ENCODE measurements around the gene DMTF1.

- no peak for TF ChIP-seq CTCF (IDR thresholded peaks at IDR 0.05 in 2 of 3, conservative IDR thresholded peaks at IDR 0.05 in 1 of 3; ENCODE audit: control insufficient read depth in 2 of 3, extremely low read depth in 1 of 3, insufficient read depth in 1 of 3, low read depth in 3 of 3, low read length in 3 of 3)
- no peak for TF ChIP-seq EP300 (IDR thresholded peaks at IDR 0.05; ENCODE audit: borderline replicate concordance in 1 of 2, control insufficient read depth in 1 of 2, low read depth in 2 of 2, low read length in 2 of 2)
- no peak for TF ChIP-seq E4F1 (IDR thresholded peaks at IDR 0.05; ENCODE audit: borderline replicate concordance, partially characterized antibody)
- TF ChIP-seq STAT1 (conservative IDR thresholded peaks at IDR 0.05), result no peak
- TF ChIP-seq ZZZ3 (IDR thresholded peaks at IDR 0.05; ENCODE audit: control insufficient read depth, insufficient read length, low read depth), result no peak
Observed at GRCh38 chr7:87206361-87206760, 54.1 kb downstream of the DMTF1 start.

Measured in GM12878 (cell line).